T47D (cell line): ENCODE results near the gene PGBD1.

ENCODE experiments used
- DNase-seq, 2 experiments: peaks; one replicate each; pipeline versions ENCODE4 v3.0.0 to v3.0.0-alpha.2; 2011 to 2012; ENCODE audit warnings: low read depth in 1 of 2, low spot score in 1 of 2
- JUND ChIP-seq: IDR thresholded peaks from 2 replicates; pipeline ENCODE4 v1.6.1; 2012; ENCODE audit warnings: low read depth
- in situ Hi-C: cut with HindIII; loops from 2 replicates; pipeline ENCODE4 v1.10.0; 2016; ENCODE audit warnings: low sequenced_read_pairs, low pct_unique_long_range_greater_than_20kb

The PGBD1 gene

GRCh38 chr6:28330041-28330440, 48.7 kb downstream of the PGBD1 start:
- DNase-seq = no peak

GRCh38 chr6:28333047-28333446, 51.7 kb downstream of the PGBD1 start:
- TF ChIP-seq JUND = no peak
- in situ Hi-C loops = no loop called here
- no peak for DNase-seq

More at GRCh38 chr6:28330041-28330440, 48.7 kb downstream of the PGBD1 start:
- in situ Hi-C loops = no loop called here
- TF ChIP-seq JUND = no peak

- in situ Hi-C loops = no loop called here
- TF ChIP-seq JUND = no peak
- DNase-seq = no peak
Observed at GRCh38 chr6:28333599-28334018, 52.2 kb downstream of the PGBD1 start.

GRCh38 chr6:28334286-28335039, 53.1 kb downstream of the PGBD1 start:
- in situ Hi-C loops = no loop called here
- no peak for DNase-seq
- TF ChIP-seq JUND = no peak

GRCh38 chr6:28335040-28335563, 53.7 kb downstream of the PGBD1 start:
- no peak for TF ChIP-seq JUND
- in situ Hi-C loops = no loop called here
- DNase-seq = no peak

- peak; percentile 49 to 89 for DNase-seq
- no peak for TF ChIP-seq JUND
- in situ Hi-C loops = no loop called here
Observed at GRCh38 chr6:28335564-28336283, 54.4 kb downstream of the PGBD1 start, which contains the start of gene ZSCAN31. Gene ZSCAN31, minus strand, starts transcription at chr6:28336148. Its CDS starts 6,465 bp downstream, at chr6:28329683.

- no peak for DNase-seq
- TF ChIP-seq JUND = no peak
- in situ Hi-C loops = no loop called here
Observed at GRCh38 chr6:28336284-28337120, 55.1 kb downstream of the PGBD1 start.

GRCh38 chr6:28337121-28337520, 55.7 kb downstream of the PGBD1 start:
- TF ChIP-seq JUND = no peak
- in situ Hi-C loops = no loop called here
- no peak for DNase-seq

GRCh38 chr6:28340310-28341095, 59.1 kb downstream of the PGBD1 start:
- TF ChIP-seq JUND = no peak
- DNase-seq = no peak

GRCh38 chr6:28343898-28344677, 62.7 kb downstream of the PGBD1 start:
- TF ChIP-seq JUND = no peak
- in situ Hi-C loops = no loop called here
- DNase-seq = no peak

More at GRCh38 chr6:28340310-28341095, 59.1 kb downstream of the PGBD1 start:
- in situ Hi-C loops = no loop called here

GRCh38 chr6:28345201-28345600, 63.8 kb downstream of the PGBD1 start:
- TF ChIP-seq JUND = no peak
- in situ Hi-C loops = no loop called here
- DNase-seq = no peak
